ENCODE data around the gene PLXND1.

DNA sequence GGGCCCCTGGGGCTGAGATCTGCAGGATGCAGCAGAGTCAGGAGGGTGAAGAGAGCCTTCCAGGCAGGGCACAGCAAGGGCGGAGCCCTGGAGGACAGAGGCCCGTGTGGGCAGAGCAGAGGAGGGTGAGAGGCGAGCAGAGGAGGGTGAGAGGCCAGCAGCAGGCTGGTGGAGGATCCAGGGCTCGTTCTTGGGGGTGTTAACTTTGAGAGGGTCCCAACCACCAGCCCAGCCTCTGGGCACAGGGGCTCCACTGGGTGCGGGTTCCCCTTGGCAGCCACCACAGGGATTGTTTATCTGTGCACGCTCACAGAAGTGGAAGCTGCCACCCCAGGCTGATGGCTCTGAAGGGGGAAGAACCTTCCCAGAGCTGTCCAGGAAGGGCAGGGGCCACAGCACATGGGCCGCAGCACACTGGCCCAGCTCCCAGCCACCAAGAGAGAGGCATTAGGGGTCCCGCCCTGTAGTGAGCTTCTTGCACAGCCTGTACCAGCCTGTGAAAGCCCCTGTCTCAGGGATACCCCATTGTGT lies 9.3 kb upstream of the PLXND1 start:
- TF ChIP-seq, protein P1, sequence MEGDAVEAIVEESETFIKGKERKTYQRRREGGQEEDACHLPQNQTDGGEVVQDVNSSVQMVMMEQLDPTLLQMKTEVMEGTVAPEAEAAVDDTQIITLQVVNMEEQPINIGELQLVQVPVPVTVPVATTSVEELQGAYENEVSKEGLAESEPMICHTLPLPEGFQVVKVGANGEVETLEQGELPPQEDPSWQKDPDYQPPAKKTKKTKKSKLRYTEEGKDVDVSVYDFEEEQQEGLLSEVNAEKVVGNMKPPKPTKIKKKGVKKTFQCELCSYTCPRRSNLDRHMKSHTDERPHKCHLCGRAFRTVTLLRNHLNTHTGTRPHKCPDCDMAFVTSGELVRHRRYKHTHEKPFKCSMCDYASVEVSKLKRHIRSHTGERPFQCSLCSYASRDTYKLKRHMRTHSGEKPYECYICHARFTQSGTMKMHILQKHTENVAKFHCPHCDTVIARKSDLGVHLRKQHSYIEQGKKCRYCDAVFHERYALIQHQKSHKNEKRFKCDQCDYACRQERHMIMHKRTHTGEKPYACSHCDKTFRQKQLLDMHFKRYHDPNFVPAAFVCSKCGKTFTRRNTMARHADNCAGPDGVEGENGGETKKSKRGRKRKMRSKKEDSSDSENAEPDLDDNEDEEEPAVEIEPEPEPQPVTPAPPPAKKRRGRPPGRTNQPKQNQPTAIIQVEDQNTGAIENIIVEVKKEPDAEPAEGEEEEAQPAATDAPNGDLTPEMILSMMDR (IDR thresholded peaks at IDR 0.05; ENCODE audit: low read depth, low read length), result no peak
- TF ChIP-seq POLR2A (IDR thresholded peaks at IDR 0.05; ENCODE audit: extremely low read depth, insufficient read length), result no peak
- TF ChIP-seq, protein P2, sequence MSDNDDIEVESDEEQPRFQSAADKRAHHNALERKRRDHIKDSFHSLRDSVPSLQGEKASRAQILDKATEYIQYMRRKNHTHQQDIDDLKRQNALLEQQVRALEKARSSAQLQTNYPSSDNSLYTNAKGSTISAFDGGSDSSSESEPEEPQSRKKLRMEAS (IDR thresholded peaks at IDR 0.05; ENCODE audit: low read depth, low read length), result no peak
- no peak for TF ChIP-seq MYC (IDR thresholded peaks at IDR 0.05; ENCODE audit: low read depth, low read length)

Measured in NB4 (cell line).